Osteocyte (in vitro differentiated cells): ENCODE data around the gene IDH3G. TPM values are rescaled to one million over a fixed set of nuclear protein-coding genes. Genes with fewer than 3 reads are reported as not detected.
"Not testable (repeated sequence)": the region's sequence is repeated elsewhere in the genome, so short reads cannot be mapped to it uniquely, and the experiment has no call there.

Experiments
- DNase-seq: peaks from one replicate; pipeline ENCODE4 v3.0.0; 2021; ENCODE audit warnings: mixed read lengths; ENCODE audit not compliant: unreplicated experiment; ENCODE audit errors: extremely low spot score
- H3K27ac Mint-ChIP-seq: one replicate; pipeline ENCODE4 v1.8.0; 2021; ENCODE audit warnings: mild to moderate bottlenecking, mixed read lengths; ENCODE audit not compliant: unreplicated experiment
- H3K27me3 Mint-ChIP-seq: one replicate; pipeline ENCODE4 v1.8.0; 2021; ENCODE audit warnings: mixed read lengths; ENCODE audit not compliant: unreplicated experiment
- H3K36me3 Mint-ChIP-seq: one replicate; pipeline ENCODE4 v1.8.0; 2021; ENCODE audit warnings: mixed read lengths; ENCODE audit not compliant: unreplicated experiment
- H3K4me1 Mint-ChIP-seq: one replicate; pipeline ENCODE4 v1.8.0; 2021; ENCODE audit warnings: mixed read lengths; ENCODE audit not compliant: unreplicated experiment
- H3K4me3 Mint-ChIP-seq: one replicate; pipeline ENCODE4 v1.8.0; 2021; ENCODE audit warnings: mild to moderate bottlenecking, moderate library complexity, mixed read lengths; ENCODE audit not compliant: unreplicated experiment
- H3K9me3 Mint-ChIP-seq: one replicate; pipeline ENCODE4 v1.8.0; 2021; ENCODE audit warnings: mixed read lengths; ENCODE audit not compliant: unreplicated experiment
- total RNA-seq: library from RNA; stranded (reverse); gene quantifications from 2 replicates; pipeline ENCODE4 v1.2.1, GENCODE V29; 2021
- TF ChIP-seq, protein P1 (sequence below): fragments of 200-600 bp; sonication (generic); IDR thresholded peaks from 2 replicates; pipeline ENCODE4 v1.5.0; 2021; ENCODE audit warnings: antibody characterized with exemption, mild to moderate bottlenecking, moderate library complexity

Gene IDH3G
- total RNA-seq, 1 donor from 2014 or later = 63.5 TPM

DNA sequence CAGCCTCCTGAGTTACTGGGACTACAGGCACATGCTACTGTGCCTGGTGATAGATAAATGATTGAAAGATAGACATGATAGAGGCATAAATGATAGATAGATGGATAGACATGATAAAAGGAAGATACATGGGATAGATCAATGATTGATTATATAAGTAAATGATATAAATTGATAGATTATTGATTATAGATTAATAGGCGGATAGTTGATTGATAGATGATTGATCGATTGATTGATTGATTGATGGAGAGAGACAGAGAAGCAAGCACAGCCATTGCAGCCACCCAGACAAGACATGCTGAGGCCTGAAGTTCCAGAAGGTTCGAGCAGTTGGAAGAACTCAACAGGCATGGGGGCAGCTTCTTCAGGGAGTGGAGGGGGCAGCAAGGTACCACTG, 47.8 kb downstream of the IDH3G start:
- no peak for DNase-seq
- no peak overlapping the region for H3K27ac Mint-ChIP-seq
- H3K9me3 Mint-ChIP-seq = peaks cover 4% of the 10 kb centered on the region
- H3K4me3 Mint-ChIP-seq = no peak overlapping the region
- H3K27me3 Mint-ChIP-seq = no peaks in the 10 kb centered on the region
- H3K36me3 Mint-ChIP-seq = no peaks in the 10 kb centered on the region
- no peaks in the 10 kb centered on the region for H3K4me1 Mint-ChIP-seq
- TF ChIP-seq, protein P1, sequence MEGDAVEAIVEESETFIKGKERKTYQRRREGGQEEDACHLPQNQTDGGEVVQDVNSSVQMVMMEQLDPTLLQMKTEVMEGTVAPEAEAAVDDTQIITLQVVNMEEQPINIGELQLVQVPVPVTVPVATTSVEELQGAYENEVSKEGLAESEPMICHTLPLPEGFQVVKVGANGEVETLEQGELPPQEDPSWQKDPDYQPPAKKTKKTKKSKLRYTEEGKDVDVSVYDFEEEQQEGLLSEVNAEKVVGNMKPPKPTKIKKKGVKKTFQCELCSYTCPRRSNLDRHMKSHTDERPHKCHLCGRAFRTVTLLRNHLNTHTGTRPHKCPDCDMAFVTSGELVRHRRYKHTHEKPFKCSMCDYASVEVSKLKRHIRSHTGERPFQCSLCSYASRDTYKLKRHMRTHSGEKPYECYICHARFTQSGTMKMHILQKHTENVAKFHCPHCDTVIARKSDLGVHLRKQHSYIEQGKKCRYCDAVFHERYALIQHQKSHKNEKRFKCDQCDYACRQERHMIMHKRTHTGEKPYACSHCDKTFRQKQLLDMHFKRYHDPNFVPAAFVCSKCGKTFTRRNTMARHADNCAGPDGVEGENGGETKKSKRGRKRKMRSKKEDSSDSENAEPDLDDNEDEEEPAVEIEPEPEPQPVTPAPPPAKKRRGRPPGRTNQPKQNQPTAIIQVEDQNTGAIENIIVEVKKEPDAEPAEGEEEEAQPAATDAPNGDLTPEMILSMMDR = no peak

DNA sequence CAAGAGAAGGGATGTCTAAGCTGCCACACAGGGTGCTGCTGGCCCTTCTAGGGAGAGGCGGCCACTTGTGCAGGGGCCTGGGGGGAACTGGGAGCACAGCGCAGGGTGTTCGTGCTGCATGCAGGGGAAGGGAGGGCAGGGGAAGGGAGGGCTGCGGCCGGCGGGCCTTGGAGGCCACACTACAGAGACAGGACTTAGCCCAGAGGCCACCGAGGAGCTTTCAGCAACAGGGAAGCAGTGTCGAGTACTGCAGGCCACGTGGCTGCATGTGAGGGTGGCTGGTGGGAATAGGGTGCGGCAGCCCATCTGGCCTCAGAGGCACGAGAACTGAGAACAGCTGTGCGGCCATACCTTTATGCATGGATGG, 49.1 kb downstream of the IDH3G start:
- not testable (repeated sequence) for H3K4me1 Mint-ChIP-seq, H3K27ac Mint-ChIP-seq, H3K36me3 Mint-ChIP-seq, H3K27me3 Mint-ChIP-seq, DNase-seq, H3K4me3 Mint-ChIP-seq, H3K9me3 Mint-ChIP-seq

DNA sequence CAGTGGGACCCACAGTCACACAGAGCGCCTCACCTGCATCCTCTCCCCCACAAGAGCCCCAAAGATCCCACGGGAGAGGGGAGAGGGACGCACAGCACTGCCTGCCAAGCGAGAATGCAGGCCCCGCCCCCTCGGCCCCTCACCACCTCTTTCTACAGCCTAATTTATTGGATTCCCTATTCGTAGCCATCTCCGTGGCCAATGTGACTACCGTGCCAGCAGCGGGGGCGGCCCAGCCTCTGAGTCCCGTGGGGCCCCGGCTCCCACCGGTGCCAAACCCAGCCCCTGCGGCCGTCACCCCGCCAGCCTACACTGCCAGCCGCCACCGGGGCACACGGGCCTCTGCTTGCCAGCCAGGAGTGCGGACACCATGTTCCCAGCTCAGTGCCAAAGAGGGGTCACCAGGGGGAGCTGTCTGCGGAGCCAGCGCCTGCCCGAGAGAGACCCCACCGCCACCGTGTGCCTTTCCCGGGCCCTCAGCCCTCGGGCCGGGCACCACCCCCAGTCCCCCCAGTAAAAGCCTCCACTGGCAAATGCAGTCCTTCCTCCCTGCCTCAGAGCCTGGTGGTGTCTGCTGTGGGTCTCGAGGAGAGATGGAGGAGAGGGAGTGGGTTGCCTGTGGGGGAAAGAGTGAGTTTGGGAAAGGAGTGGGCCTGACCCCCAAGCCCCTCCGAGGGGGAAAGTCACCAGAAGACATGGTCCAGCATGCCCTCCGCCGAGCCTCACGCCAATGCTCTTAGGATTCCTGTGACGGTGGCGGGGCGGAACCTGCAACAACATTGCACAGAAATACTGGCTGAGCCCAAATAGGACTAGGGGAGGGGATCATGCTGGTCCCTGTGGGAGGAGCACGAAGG, 49.7 kb downstream of the IDH3G start:
- Mint-ChIP-seq H3K9me3 (peaks cover 4% of the 10 kb centered on the region), H3K4me3 (no peak overlapping the region), H3K27me3 (no peaks in the 10 kb centered on the region), H3K4me1 (no peaks in the 10 kb centered on the region), H3K36me3 (peaks cover 4% of the 10 kb centered on the region), H3K27ac (no peak overlapping the region)
- TF ChIP-seq, protein P1 = no peak
- DNase-seq = no peak

DNA sequence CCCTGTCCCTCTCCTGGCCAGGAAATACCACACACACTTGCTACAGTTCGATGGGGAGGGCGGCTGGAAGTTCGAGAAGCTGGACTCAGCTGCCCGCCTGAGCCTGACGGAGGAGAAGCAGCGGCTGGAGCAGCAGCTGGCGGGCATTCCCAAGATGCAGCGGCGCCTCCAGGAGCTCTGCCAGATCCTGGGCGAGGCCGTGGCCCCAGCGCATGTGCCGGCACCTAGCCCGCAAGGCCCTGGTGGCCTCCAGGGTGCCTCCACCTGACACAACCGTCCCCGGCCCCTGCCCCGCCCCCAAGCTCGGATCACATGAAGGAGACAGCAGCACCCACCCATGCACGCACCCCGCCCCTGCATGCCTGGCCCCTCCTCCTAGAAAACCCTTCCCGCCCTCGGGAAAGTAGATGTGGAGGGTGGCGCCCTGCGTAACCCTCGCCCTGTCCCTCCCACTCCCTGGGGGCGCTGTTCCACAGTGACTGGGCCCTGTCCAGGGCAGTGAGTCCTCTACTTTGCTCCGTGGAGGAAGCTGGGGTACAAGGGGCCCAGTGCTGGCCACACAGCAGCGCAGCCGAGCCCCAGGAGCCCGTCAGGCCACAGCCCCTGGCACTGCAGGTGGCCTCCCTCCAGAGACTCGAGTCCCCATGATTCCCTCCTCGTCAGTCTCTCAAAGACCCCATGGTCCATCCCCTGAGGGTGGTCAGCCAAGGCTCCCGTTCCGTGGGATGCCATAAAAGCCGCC, 50.5 kb downstream of the IDH3G start:
- not testable (repeated sequence) for H3K27ac Mint-ChIP-seq, H3K36me3 Mint-ChIP-seq, H3K4me1 Mint-ChIP-seq, H3K4me3 Mint-ChIP-seq, H3K9me3 Mint-ChIP-seq, H3K27me3 Mint-ChIP-seq, DNase-seq

- H3K27me3 Mint-ChIP-seq, H3K27ac Mint-ChIP-seq, H3K9me3 Mint-ChIP-seq, H3K4me3 Mint-ChIP-seq, DNase-seq, H3K4me1 Mint-ChIP-seq, H3K36me3 Mint-ChIP-seq: not testable (repeated sequence)
These were observed 51.2 kb downstream of the IDH3G start for GRCh38 chrX:153742796-153743467.

GRCh38 chrX:153742111-153742510, 52.1 kb downstream of the IDH3G start:
- DNase-seq, H3K27me3 Mint-ChIP-seq, H3K36me3 Mint-ChIP-seq, H3K4me1 Mint-ChIP-seq, H3K4me3 Mint-ChIP-seq, H3K9me3 Mint-ChIP-seq, H3K27ac Mint-ChIP-seq: not testable (repeated sequence)
